Stomach (tissue), 4 donors: ENCODE results near the gene COP1.

Source experiments
- CTCF ChIP-seq, 7 experiments: fragments of 450-650 bp in 4 of 7; fragments of 200-600 bp in 3 of 7; sonication (generic) in 3 of 7; IDR thresholded peaks; one replicate each; pipeline ENCODE4 v1.5.1; 2016 to 2019; ENCODE audit warnings: antibody characterized with exemption in 7 of 7, control low read depth in 2 of 7, mild to moderate bottlenecking in 1 of 7
- POLR2AphosphoS5 ChIP-seq, 3 donors: sonication (generic); formaldehyde crosslinking; IDR thresholded peaks; one replicate each; pipeline ENCODE4 v1.6.1; 2016; ENCODE audit warnings: antibody characterized with exemption in 3 of 3

GRCh38 chr1:175935166-175935565, 271.9 kb downstream of the COP1 start:
- no peak for TF ChIP-seq CTCF (IDR thresholded peaks at IDR 0.05)
- TF ChIP-seq POLR2AphosphoS5 (IDR thresholded peaks at IDR 0.05), result no peak
